Thyroid gland (tissue), 4 donors: Measurements from ENCODE around the gene ACSM4.

ENCODE experiments used
- POLR2A ChIP-seq, 2 donors: fragments of 450-650 bp; IDR thresholded peaks; one replicate each; pipeline ENCODE4 v1.6.1; 2017; ENCODE audit warnings: antibody characterized with exemption in 2 of 2, mild to moderate bottlenecking in 2 of 2, moderate library complexity in 1 of 2
- TF ChIP-seq, protein P1 (sequence below), 6 experiments: fragments of 200-600 bp in 3 of 6; fragments of 450-650 bp in 3 of 6; sonication (generic) in 3 of 6; IDR thresholded peaks; one replicate each; pipeline ENCODE4 v1.5.1; 2016 to 2019; ENCODE audit warnings: antibody characterized with exemption in 6 of 6, mild to moderate bottlenecking in 2 of 6, inconsistent platforms in 1 of 6, moderate library complexity in 1 of 6

DNA sequence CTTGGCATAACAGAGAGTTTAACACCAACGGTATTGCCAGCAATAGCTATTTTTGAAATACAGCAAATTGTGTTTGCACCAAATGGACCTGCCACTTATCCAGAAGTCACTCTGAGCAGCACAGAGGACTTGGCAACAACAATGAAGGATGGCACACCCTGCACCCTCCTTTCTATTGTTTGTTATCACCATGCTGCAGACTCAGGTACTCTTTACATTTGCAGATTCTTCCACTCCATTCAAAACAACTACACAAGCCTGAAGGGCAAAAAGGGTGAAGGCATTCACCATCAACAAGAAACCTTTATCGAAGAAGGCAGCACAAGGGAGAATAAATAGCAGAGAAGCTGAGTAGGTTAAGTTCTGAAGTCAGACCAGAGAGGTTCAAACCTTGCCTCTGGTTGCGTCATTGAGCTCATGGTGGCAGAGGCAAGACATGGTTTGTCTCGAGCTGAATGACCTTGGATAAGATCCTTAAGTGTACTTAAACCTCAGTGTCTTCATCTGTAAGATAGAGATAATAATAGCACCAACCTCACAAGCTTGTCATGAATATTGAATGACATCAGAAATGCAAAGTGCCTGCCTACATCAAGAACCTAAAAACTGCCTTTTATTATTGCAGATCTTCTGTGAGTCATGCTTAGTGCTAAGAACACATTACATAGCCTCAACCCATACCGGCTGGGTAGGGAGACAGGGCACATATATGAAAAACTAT is 1.4 kb upstream of the ACSM4 start:
- TF ChIP-seq, protein P1, sequence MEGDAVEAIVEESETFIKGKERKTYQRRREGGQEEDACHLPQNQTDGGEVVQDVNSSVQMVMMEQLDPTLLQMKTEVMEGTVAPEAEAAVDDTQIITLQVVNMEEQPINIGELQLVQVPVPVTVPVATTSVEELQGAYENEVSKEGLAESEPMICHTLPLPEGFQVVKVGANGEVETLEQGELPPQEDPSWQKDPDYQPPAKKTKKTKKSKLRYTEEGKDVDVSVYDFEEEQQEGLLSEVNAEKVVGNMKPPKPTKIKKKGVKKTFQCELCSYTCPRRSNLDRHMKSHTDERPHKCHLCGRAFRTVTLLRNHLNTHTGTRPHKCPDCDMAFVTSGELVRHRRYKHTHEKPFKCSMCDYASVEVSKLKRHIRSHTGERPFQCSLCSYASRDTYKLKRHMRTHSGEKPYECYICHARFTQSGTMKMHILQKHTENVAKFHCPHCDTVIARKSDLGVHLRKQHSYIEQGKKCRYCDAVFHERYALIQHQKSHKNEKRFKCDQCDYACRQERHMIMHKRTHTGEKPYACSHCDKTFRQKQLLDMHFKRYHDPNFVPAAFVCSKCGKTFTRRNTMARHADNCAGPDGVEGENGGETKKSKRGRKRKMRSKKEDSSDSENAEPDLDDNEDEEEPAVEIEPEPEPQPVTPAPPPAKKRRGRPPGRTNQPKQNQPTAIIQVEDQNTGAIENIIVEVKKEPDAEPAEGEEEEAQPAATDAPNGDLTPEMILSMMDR (IDR thresholded peaks at IDR 0.05) = no peak
- TF ChIP-seq POLR2A (IDR thresholded peaks at IDR 0.05) = no peak
